HCT116 (cell line): Measurements from ENCODE around the gene NPSR1.

Source experiments
- CEBPB ChIP-seq: IDR thresholded peaks from 2 replicates; pipeline ENCODE4 v1.6.1; 2012; ENCODE audit warnings: low read depth
- ELF1 ChIP-seq: IDR thresholded peaks from 2 replicates; pipeline ENCODE4 v1.6.1; 2012; ENCODE audit warnings: low read depth, borderline replicate concordance
- EZH2phosphoT487 ChIP-seq: fragments of 200-600 bp; IDR thresholded peaks from 2 replicates; pipeline ENCODE4 v1.6.1; 2018; ENCODE audit warnings: antibody characterized with exemption, borderline replicate concordance
- JUND ChIP-seq: IDR thresholded peaks from 2 replicates; pipeline ENCODE4 v1.6.1; 2012
- POLR2A ChIP-seq: IDR thresholded peaks from 2 replicates; pipeline ENCODE4 v1.7.0; 2011; ENCODE audit warnings: borderline replicate concordance; ENCODE audit not compliant: insufficient read depth, insufficient read length; ENCODE audit errors: extremely low read depth
- POLR2AphosphoS5 ChIP-seq: IDR thresholded peaks from 2 replicates; pipeline ENCODE4 v1.6.1; 2011; ENCODE audit warnings: mild to moderate bottlenecking, low read depth, low read length, moderate library complexity
- RAD21 ChIP-seq: IDR thresholded peaks from 2 replicates; pipeline ENCODE4 v1.6.1; 2012; ENCODE audit warnings: low read depth, mild to moderate bottlenecking
- ZNF274 ChIP-seq: fragments of 200-500 bp; sonication (Bioruptor generic); IDR thresholded peaks from 2 replicates; pipeline ENCODE4 v1.6.1; 2014; ENCODE audit warnings: mild to moderate bottlenecking, low read depth, low read length, inconsistent platforms
- TF ChIP-seq, protein P1 (sequence below), 3 experiments: fragments of 200-600 bp in 1 of 3; sonication (generic) in 1 of 3; IDR thresholded peaks in 2 of 3; conservative IDR thresholded peaks in 1 of 3; 2 replicates each; pipeline ENCODE4 v1.5.1; 2012 to 2017; ENCODE audit warnings: low read depth in 2 of 3, low read length in 2 of 3, antibody characterized with exemption in 1 of 3, borderline replicate concordance in 1 of 3, control low read depth in 1 of 3, mild to moderate bottlenecking in 1 of 3, mixed read lengths in 1 of 3, mixed run types in 1 of 3, moderate library complexity in 1 of 3; ENCODE audit not compliant: insufficient read depth in 1 of 3
- TF ChIP-seq, protein P2 (sequence below): IDR thresholded peaks from 2 replicates; pipeline ENCODE4 v1.6.1; 2012
- TF ChIP-seq, protein P3 (sequence below): IDR thresholded peaks from 2 replicates; pipeline ENCODE4 v1.6.1; 2012

DNA sequence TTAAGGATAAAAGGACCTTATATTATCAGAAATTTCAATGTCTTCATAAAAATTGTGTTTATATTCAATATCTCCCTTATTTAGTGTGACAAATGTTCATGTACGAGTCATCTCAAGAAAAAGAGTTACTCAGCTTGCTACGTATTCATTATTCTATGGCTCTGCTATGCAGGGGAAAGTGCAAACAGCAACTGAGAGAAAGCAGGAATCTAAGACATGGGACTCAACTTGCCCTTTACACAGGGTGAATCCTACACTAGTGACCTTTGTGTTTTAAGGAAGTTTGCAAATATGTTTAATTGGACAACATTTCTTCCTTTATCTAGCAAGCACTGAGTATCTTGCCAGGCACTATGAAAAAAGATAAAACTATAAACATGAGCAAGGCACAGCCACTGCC lies 104.7 kb downstream of the NPSR1 start:
- TF ChIP-seq, protein P1, sequence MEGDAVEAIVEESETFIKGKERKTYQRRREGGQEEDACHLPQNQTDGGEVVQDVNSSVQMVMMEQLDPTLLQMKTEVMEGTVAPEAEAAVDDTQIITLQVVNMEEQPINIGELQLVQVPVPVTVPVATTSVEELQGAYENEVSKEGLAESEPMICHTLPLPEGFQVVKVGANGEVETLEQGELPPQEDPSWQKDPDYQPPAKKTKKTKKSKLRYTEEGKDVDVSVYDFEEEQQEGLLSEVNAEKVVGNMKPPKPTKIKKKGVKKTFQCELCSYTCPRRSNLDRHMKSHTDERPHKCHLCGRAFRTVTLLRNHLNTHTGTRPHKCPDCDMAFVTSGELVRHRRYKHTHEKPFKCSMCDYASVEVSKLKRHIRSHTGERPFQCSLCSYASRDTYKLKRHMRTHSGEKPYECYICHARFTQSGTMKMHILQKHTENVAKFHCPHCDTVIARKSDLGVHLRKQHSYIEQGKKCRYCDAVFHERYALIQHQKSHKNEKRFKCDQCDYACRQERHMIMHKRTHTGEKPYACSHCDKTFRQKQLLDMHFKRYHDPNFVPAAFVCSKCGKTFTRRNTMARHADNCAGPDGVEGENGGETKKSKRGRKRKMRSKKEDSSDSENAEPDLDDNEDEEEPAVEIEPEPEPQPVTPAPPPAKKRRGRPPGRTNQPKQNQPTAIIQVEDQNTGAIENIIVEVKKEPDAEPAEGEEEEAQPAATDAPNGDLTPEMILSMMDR (IDR thresholded peaks at IDR 0.05 in 2 of 3, conservative IDR thresholded peaks at IDR 0.05 in 1 of 3; ENCODE audit: borderline replicate concordance in 1 of 3, insufficient read depth in 1 of 3, low read depth in 2 of 3, low read length in 2 of 3): no peak
- no peak for TF ChIP-seq POLR2AphosphoS5
- no peak for TF ChIP-seq ZNF274
- no peak for TF ChIP-seq CEBPB
- TF ChIP-seq, protein P2, sequence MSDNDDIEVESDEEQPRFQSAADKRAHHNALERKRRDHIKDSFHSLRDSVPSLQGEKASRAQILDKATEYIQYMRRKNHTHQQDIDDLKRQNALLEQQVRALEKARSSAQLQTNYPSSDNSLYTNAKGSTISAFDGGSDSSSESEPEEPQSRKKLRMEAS: no peak
- TF ChIP-seq ELF1: no peak
- TF ChIP-seq, protein P3, sequence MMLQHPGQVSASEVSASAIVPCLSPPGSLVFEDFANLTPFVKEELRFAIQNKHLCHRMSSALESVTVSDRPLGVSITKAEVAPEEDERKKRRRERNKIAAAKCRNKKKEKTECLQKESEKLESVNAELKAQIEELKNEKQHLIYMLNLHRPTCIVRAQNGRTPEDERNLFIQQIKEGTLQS: no peak
- no peak for TF ChIP-seq POLR2A
- no peak for TF ChIP-seq RAD21
- no peak for TF ChIP-seq JUND
- TF ChIP-seq EZH2phosphoT487: no peak
